DOHH2 (cell line): Measurements from ENCODE around the gene STRIT1.
"Not testable (repeated sequence)": the region's sequence is repeated elsewhere in the genome, so short reads cannot be mapped to it uniquely, and the experiment has no call there.

Experiments used
- CTCF ChIP-seq: fragments of 200-600 bp; sonication (generic); IDR thresholded peaks from one replicate; pipeline ENCODE4 v1.5.1; 2014; ENCODE audit warnings: antibody characterized with exemption, mild to moderate bottlenecking, low read depth, low read length; ENCODE audit not compliant: poor library complexity, severe bottlenecking
- EZH2phosphoT487 ChIP-seq: fragments of 200-600 bp; sonication (generic); IDR thresholded peaks from 2 replicates; pipeline ENCODE4 v1.6.1; 2017; ENCODE audit warnings: borderline replicate concordance, mild to moderate bottlenecking, antibody characterized with exemption, low read length, moderate library complexity, mixed read lengths

GRCh38 chr3:155262855-155263254 lies 30.6 kb downstream of the STRIT1 start:
- TF ChIP-seq CTCF, EZH2phosphoT487: not testable (repeated sequence)
